MM.1S (cell line): ENCODE data around the gene GALNT12.

Experiments used
- DNase-seq: peaks from one replicate; pipeline ENCODE4 v3.0.0-alpha.2; 2015
- H2AFZ ChIP-seq: fragments of 300-600 bp; sonication (generic); 2 replicates; pipeline ENCODE4 v1.6.0; 2016; ENCODE audit warnings: antibody characterized with exemption, low read length
- H3F3A ChIP-seq: fragments of 300-600 bp; sonication (generic); 2 replicates; pipeline ENCODE4 v1.6.1; 2016; ENCODE audit warnings: mild to moderate bottlenecking, antibody characterized with exemption, low read length, moderate library complexity, mixed read lengths; ENCODE audit not compliant: insufficient read depth
- H3K27ac ChIP-seq: fragments of 300-600 bp; sonication (generic); 2 replicates; pipeline ENCODE4 v1.5.1; 2016; ENCODE audit warnings: mild to moderate bottlenecking, low read length
- H3K27me3 ChIP-seq: fragments of 300-600 bp; sonication (generic); replicated peaks from 2 replicates; pipeline ENCODE4 v1.6.0; 2016; ENCODE audit warnings: low read length; ENCODE audit not compliant: insufficient read depth
- H3K36me3 ChIP-seq: fragments of 300-600 bp; sonication (generic); replicated peaks from 2 replicates; pipeline ENCODE4 v1.6.1; 2016; ENCODE audit warnings: mild to moderate bottlenecking, low read length, mixed read lengths; ENCODE audit not compliant: insufficient read depth
- H3K4me1 ChIP-seq: fragments of 300-600 bp; sonication (generic); 2 replicates; pipeline ENCODE4 v1.6.1; 2016; ENCODE audit warnings: low read length, mixed read lengths
- H3K4me2 ChIP-seq: fragments of 300-600 bp; sonication (generic); 2 replicates; pipeline ENCODE4 v1.6.0; 2016; ENCODE audit warnings: low read depth, low read length
- H3K4me3 ChIP-seq: fragments of 300-600 bp; sonication (generic); 2 replicates; pipeline ENCODE4 v1.5.1; 2016; ENCODE audit warnings: low read length, mixed read lengths
- H3K79me2 ChIP-seq: fragments of 300-600 bp; sonication (generic); 2 replicates; pipeline ENCODE4 v1.6.1; 2016; ENCODE audit warnings: mixed run types, low read length, mixed read lengths
- H3K9ac ChIP-seq: fragments of 300-600 bp; sonication (generic); 2 replicates; pipeline ENCODE4 v1.6.1; 2016; ENCODE audit warnings: low read length, mixed read lengths
- H3K9me2 ChIP-seq: fragments of 300-600 bp; sonication (generic); replicated peaks from 2 replicates; pipeline ENCODE4 v1.6.1; 2016; ENCODE audit warnings: mild to moderate bottlenecking, low read length, mixed read lengths; ENCODE audit not compliant: insufficient read depth
- H3K9me3 ChIP-seq: fragments of 300-600 bp; sonication (generic); replicated peaks from 2 replicates; pipeline ENCODE4 v1.6.1; 2016; ENCODE audit warnings: mild to moderate bottlenecking, low read length, mixed read lengths; ENCODE audit not compliant: insufficient read depth
- H4K20me1 ChIP-seq: fragments of 300-600 bp; sonication (generic); 2 replicates; pipeline ENCODE4 v1.6.1; 2016; ENCODE audit warnings: mild to moderate bottlenecking, low read length, moderate library complexity, mixed read lengths; ENCODE audit not compliant: insufficient read depth
- EZH2 ChIP-seq: fragments of 300-600 bp; sonication (generic); optimal IDR thresholded peaks from 2 replicates; pipeline ENCODE3; 2017; ENCODE audit warnings: low read depth, mild to moderate bottlenecking, antibody characterized with exemption, low read length, mixed read lengths
- EZH2phosphoT487 ChIP-seq: fragments of 300-600 bp; sonication (generic); IDR thresholded peaks from 2 replicates; pipeline ENCODE4 v1.6.1; 2018; ENCODE audit warnings: antibody characterized with exemption, low read length
- TF ChIP-seq, protein P1 (sequence below): fragments of 300-600 bp; sonication (generic); IDR thresholded peaks from 2 replicates; pipeline ENCODE4 v1.5.1; 2016; ENCODE audit warnings: antibody characterized with exemption, low read length, mixed read lengths

GALNT12 gene

GRCh38 chr9:98885575-98886295 is 78.3 kb downstream of the GALNT12 start:
- no peaks in the 10 kb centered on the region for H3K36me3 ChIP-seq
- no peaks in the 10 kb centered on the region for H3K9me2 ChIP-seq
- H3K9ac ChIP-seq: no peak overlapping the region
- no peak overlapping the region for H2AFZ ChIP-seq
- no peaks in the 10 kb centered on the region for H4K20me1 ChIP-seq
- H3K9me3 ChIP-seq: no peaks in the 10 kb centered on the region
- H3K4me1 ChIP-seq: no peaks in the 10 kb centered on the region
- no peak overlapping the region for H3K4me2 ChIP-seq
- no peak overlapping the region for H3K4me3 ChIP-seq
- no peaks in the 10 kb centered on the region for H3K27me3 ChIP-seq
- no peak overlapping the region for H3K27ac ChIP-seq
- H3F3A ChIP-seq: no peaks in the 10 kb centered on the region
- DNase-seq: no peak
- TF ChIP-seq EZH2phosphoT487: no peak
- TF ChIP-seq, protein P1, sequence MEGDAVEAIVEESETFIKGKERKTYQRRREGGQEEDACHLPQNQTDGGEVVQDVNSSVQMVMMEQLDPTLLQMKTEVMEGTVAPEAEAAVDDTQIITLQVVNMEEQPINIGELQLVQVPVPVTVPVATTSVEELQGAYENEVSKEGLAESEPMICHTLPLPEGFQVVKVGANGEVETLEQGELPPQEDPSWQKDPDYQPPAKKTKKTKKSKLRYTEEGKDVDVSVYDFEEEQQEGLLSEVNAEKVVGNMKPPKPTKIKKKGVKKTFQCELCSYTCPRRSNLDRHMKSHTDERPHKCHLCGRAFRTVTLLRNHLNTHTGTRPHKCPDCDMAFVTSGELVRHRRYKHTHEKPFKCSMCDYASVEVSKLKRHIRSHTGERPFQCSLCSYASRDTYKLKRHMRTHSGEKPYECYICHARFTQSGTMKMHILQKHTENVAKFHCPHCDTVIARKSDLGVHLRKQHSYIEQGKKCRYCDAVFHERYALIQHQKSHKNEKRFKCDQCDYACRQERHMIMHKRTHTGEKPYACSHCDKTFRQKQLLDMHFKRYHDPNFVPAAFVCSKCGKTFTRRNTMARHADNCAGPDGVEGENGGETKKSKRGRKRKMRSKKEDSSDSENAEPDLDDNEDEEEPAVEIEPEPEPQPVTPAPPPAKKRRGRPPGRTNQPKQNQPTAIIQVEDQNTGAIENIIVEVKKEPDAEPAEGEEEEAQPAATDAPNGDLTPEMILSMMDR: no peak
- TF ChIP-seq EZH2: no peak
- no peaks in the 10 kb centered on the region for H3K79me2 ChIP-seq

GRCh38 chr9:98886691-98887229 is 79.3 kb downstream of the GALNT12 start:
- no peaks in the 10 kb centered on the region for H3F3A ChIP-seq
- TF ChIP-seq EZH2 (no peak), EZH2phosphoT487 (no peak)
- TF ChIP-seq, protein P1: no peak
- H3K27ac ChIP-seq: no peak overlapping the region
- H3K4me3 ChIP-seq: no peak overlapping the region
- H4K20me1 ChIP-seq: no peaks in the 10 kb centered on the region
- no peaks in the 10 kb centered on the region for H3K36me3 ChIP-seq
- DNase-seq: no peak
- no peaks in the 10 kb centered on the region for H3K9me3 ChIP-seq
- no peak overlapping the region for H3K9ac ChIP-seq
- no peak overlapping the region for H3K4me2 ChIP-seq
- H3K4me1 ChIP-seq: no peaks in the 10 kb centered on the region
- H3K79me2 ChIP-seq: no peaks in the 10 kb centered on the region
- no peak overlapping the region for H2AFZ ChIP-seq
- no peaks in the 10 kb centered on the region for H3K9me2 ChIP-seq
- H3K27me3 ChIP-seq: no peaks in the 10 kb centered on the region

DNA sequence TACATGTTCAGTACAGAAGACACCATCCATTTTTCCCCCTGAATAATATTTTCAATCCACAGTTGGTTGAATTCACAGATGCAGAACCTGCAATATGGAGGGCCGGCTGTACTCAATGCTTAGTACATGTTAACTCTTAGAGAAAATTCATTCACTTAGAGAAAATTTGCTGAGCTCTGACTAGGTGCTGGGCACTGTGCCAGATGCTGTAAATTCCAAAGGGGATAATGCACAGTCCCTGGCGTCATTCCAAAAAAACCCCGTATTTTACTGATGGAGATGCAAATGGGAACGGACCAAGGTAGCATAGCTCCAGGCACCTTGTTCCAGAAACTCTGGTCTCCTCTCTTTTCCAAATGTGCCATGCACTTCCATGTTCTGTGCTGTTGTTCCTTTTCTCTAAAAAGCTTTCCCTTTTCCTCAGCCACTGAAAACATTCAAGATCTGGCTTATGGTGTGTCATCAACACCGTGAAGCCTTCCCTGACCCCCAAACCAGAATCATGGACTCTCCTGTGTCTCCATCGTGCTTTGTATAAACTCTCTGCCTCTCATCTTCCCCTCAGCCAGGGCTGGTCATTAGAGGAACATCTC is 80.5 kb downstream of the GALNT12 start:
- Histone ChIP-seq H3K4me3 (no peak overlapping the region), H3K9me2 (no peaks in the 10 kb centered on the region), H3K79me2 (no peaks in the 10 kb centered on the region), H2AFZ (no peak overlapping the region), H3K4me1 (no peaks in the 10 kb centered on the region), H3K4me2 (no peak overlapping the region), H3K9ac (no peak overlapping the region), H3F3A (no peaks in the 10 kb centered on the region), H3K9me3 (no peaks in the 10 kb centered on the region), H3K27ac (no peak overlapping the region), H3K27me3 (no peaks in the 10 kb centered on the region), H4K20me1 (no peaks in the 10 kb centered on the region), H3K36me3 (no peaks in the 10 kb centered on the region)
- TF ChIP-seq EZH2phosphoT487 (no peak), EZH2 (no peak)
- TF ChIP-seq, protein P1: no peak
- no peak for DNase-seq
